A549 treated with CORT108297 at 1 μM for 4 hours (cell line): Measurements from ENCODE around the gene MMP21. TPM values are rescaled to one million over a fixed set of nuclear protein-coding genes. Genes with fewer than 3 reads are reported as not detected.

ENCODE experiments used
- total RNA-seq: library from RNA; stranded (reverse); fragments of 200-300 nt; extraction: Qiagen RNA extraction; gene quantifications from 5 replicates; pipeline ENCODE4 v1.2.3, GENCODE V29; 2022

MMP21 gene, protein sequence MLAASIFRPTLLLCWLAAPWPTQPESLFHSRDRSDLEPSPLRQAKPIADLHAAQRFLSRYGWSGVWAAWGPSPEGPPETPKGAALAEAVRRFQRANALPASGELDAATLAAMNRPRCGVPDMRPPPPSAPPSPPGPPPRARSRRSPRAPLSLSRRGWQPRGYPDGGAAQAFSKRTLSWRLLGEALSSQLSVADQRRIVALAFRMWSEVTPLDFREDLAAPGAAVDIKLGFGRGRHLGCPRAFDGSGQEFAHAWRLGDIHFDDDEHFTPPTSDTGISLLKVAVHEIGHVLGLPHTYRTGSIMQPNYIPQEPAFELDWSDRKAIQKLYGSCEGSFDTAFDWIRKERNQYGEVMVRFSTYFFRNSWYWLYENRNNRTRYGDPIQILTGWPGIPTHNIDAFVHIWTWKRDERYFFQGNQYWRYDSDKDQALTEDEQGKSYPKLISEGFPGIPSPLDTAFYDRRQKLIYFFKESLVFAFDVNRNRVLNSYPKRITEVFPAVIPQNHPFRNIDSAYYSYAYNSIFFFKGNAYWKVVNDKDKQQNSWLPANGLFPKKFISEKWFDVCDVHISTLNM
- 0.04 to 0.06 TPM in 2 of 5 replicates, not detected in the others for total RNA-seq

DNA sequence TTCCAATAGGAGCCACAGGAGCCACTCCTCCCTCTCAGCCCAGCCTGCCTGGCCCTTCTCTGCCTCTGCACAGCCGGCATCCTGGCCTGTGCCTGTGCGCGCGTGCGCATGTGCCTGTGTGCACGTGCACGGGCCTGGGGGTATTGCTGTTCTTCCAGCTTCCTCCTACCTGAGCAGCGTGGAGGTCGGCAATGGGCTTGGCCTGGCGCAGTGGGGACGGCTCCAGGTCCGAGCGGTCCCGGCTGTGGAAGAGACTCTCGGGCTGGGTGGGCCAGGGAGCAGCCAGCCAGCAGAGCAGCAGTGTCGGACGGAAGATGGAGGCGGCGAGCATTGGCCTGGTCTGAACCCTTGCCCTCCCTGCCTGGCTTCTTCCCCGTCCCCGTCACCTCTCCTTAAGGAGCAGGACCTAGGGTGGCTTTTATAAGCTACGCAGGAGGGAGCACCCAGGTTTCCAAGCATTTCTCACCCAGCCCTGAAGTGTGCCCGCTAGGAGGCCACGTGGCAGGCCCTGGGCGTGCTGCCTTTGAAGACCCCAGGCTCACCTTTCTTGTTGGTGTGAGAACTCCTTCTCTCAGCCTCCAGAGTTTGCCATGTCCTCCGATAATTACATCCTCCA lies at the start of gene MMP21:
Gene MMP21, minus strand, starts transcription at position 331 of the 616 bp plus-strand sequence. Its CDS starts 0 bp downstream, at position 331.

DNA sequence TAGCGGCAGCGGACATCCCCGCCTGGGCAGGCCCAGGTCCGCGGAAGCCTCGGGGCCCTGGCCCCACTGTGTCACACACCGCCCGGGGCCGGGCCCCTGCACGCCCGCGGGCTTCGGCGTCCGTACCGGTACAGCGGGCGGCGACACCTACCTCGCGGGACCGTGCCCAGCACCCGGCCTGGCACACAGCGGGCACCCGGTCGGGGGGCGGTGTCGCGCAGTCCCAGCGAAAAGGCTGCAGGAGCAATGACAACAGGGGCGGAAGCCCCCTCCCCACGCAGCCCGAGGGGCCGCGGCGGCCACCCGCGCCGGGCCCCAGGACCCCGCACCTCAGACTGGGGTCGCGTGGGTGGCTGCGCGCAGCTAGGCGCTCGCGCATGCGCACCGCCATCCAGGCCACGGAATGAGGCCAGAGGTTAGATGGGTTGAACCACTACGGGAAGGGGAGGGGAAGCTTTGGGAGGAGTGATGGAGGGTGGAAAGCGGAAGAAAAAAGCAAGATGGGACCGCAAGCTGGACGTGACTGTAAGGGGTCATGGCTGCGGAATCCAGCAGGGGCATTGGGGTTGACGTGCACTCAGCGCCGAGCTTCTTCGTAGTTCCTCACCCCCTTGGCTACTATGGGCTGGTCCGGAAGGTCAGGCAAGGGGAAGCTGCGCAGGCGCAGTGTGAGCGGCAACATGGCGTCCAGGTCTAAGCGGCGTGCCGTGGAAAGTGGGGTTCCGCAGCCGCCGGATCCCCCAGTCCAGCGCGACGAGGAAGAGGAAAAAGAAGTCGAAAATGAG lies 47.4 kb upstream of the MMP21 start, which contains the start of the genes BCCIP and UROS:
Gene BCCIP, plus strand, starts transcription at position 669 of the 785 bp plus-strand sequence. Its CDS starts 12 bp downstream, at position 681.
Gene UROS, minus strand, starts transcription at position 381 of the 785 bp plus-strand sequence. CDS start 6,759 bp downstream, outside the sequence.

GRCh38 chr10:125719173-125720001 lies 56.2 kb downstream of the MMP21 start, which contains the start of gene EDRF1:
Gene EDRF1, plus strand, starts transcription at chr10:125719709. Its CDS starts 99 bp downstream, at chr10:125719808.

Other genes starting within 250 kb of the MMP21 start
- gene TEX36, start 92.7 kb downstream of the MMP21 start, total RNA-seq = not detected in 5 replicates
- gene EDRF1, start 56.1 kb downstream of the MMP21 start, total RNA-seq = 14.0 to 19.0 TPM (median 16.8 TPM) in 5 replicates
- 57.1 to 63.3 TPM (median 59.2 TPM) in 5 replicates for gene UROS, start 47.4 kb upstream of the MMP21 start, total RNA-seq
- gene BCCIP, start 47.7 kb upstream of the MMP21 start, total RNA-seq = 108 to 147 TPM (median 109 TPM) in 5 replicates
- 32.7 to 44.0 TPM (median 42.2 TPM) in 5 replicates for gene DHX32, start 105.5 kb upstream of the MMP21 start, total RNA-seq
- gene FANK1, start 120.7 kb upstream of the MMP21 start, total RNA-seq = 2.5 to 4.0 TPM (median 2.8 TPM) in 5 replicates